ENCODE results near the gene MBOAT2.

MBOAT2 gene

GRCh38 chr2:8819948-8820347 lies 183.5 kb downstream of the MBOAT2 start:
- Histone ChIP-seq H3K36me3 (ENCODE audit: control insufficient read depth in 2 of 2, insufficient read depth in 2 of 2, low read length in 2 of 2) (peaks cover 25 to 30% of the 10 kb centered on the region in 2 donors), H3K27ac (ENCODE audit: low read depth in 2 of 2, low read length in 2 of 2) (no peak overlapping the region), H3K9ac (ENCODE audit: low read depth in 1 of 2, low read length in 2 of 2) (no peak overlapping the region), H3K9me3 (ENCODE audit: control insufficient read depth in 2 of 2, low read length in 2 of 2) (no peaks in the 10 kb centered on the region), H3K4me3 (ENCODE audit: low read length in 2 of 2) (no peak overlapping the region), H3K27me3 (ENCODE audit: control insufficient read depth in 2 of 2, insufficient read depth in 2 of 2, low read length in 2 of 2) (no peaks in the 10 kb centered on the region), H3K4me1 (ENCODE audit: control insufficient read depth in 2 of 2, insufficient read depth in 2 of 2, low read length in 2 of 2) (no peaks in the 10 kb centered on the region)

GRCh38 chr2:8819194-8819593 lies 184.3 kb downstream of the MBOAT2 start:
- Histone ChIP-seq H3K27ac (ENCODE audit: low read depth in 2 of 2, low read length in 2 of 2) (no peak overlapping the region), H3K9me3 (ENCODE audit: control insufficient read depth in 2 of 2, low read length in 2 of 2) (no peaks in the 10 kb centered on the region), H3K9ac (ENCODE audit: low read depth in 1 of 2, low read length in 2 of 2) (no peak overlapping the region), H3K36me3 (ENCODE audit: control insufficient read depth in 2 of 2, insufficient read depth in 2 of 2, low read length in 2 of 2) (peaks cover 21 to 29% of the 10 kb centered on the region in 2 donors), H3K27me3 (ENCODE audit: control insufficient read depth in 2 of 2, insufficient read depth in 2 of 2, low read length in 2 of 2) (no peaks in the 10 kb centered on the region), H3K4me1 (ENCODE audit: control insufficient read depth in 2 of 2, insufficient read depth in 2 of 2, low read length in 2 of 2) (no peaks in the 10 kb centered on the region), H3K4me3 (ENCODE audit: low read length in 2 of 2) (no peak overlapping the region)

- H3K4me3 ChIP-seq (ENCODE audit: low read length in 2 of 2), result no peak overlapping the region
- H3K9ac ChIP-seq (ENCODE audit: low read depth in 1 of 2, low read length in 2 of 2), result no peak overlapping the region
- no peaks in the 10 kb centered on the region for H3K27me3 ChIP-seq (ENCODE audit: control insufficient read depth in 2 of 2, insufficient read depth in 2 of 2, low read length in 2 of 2)
- H3K36me3 ChIP-seq (ENCODE audit: control insufficient read depth in 2 of 2, insufficient read depth in 2 of 2, low read length in 2 of 2), result peaks cover 19 to 27% of the 10 kb centered on the region in 2 donors
- H3K4me1 ChIP-seq (ENCODE audit: control insufficient read depth in 2 of 2, insufficient read depth in 2 of 2, low read length in 2 of 2), result no peaks in the 10 kb centered on the region
- no peak overlapping the region for H3K27ac ChIP-seq (ENCODE audit: low read depth in 2 of 2, low read length in 2 of 2)
- no peaks in the 10 kb centered on the region for H3K9me3 ChIP-seq (ENCODE audit: control insufficient read depth in 2 of 2, low read length in 2 of 2)
Observed at GRCh38 chr2:8817221-8817620, 186.3 kb downstream of the MBOAT2 start.

- Histone ChIP-seq H3K4me1 (ENCODE audit: control insufficient read depth in 2 of 2, insufficient read depth in 2 of 2, low read length in 2 of 2) (no peaks in the 10 kb centered on the region), H3K27ac (ENCODE audit: low read depth in 2 of 2, low read length in 2 of 2) (no peak overlapping the region), H3K36me3 (ENCODE audit: control insufficient read depth in 2 of 2, insufficient read depth in 2 of 2, low read length in 2 of 2) (peaks cover 48 to 52% of the 10 kb centered on the region in 2 donors), H3K9me3 (ENCODE audit: control insufficient read depth in 2 of 2, low read length in 2 of 2) (no peaks in the 10 kb centered on the region), H3K27me3 (ENCODE audit: control insufficient read depth in 2 of 2, insufficient read depth in 2 of 2, low read length in 2 of 2) (no peaks in the 10 kb centered on the region), H3K9ac (ENCODE audit: low read depth in 1 of 2, low read length in 2 of 2) (no peak overlapping the region), H3K4me3 (ENCODE audit: low read length in 2 of 2) (no peak overlapping the region)
Observed at GRCh38 chr2:8806885-8807704, 196.4 kb downstream of the MBOAT2 start.

- no peak overlapping the region for H3K9ac ChIP-seq (ENCODE audit: low read depth in 1 of 2, low read length in 2 of 2)
- no peaks in the 10 kb centered on the region for H3K9me3 ChIP-seq (ENCODE audit: control insufficient read depth in 2 of 2, low read length in 2 of 2)
- H3K36me3 ChIP-seq (ENCODE audit: control insufficient read depth in 2 of 2, insufficient read depth in 2 of 2, low read length in 2 of 2), result peaks cover 48 to 55% of the 10 kb centered on the region in 2 donors
- no peak overlapping the region for H3K27ac ChIP-seq (ENCODE audit: low read depth in 2 of 2, low read length in 2 of 2)
- no peaks in the 10 kb centered on the region for H3K27me3 ChIP-seq (ENCODE audit: control insufficient read depth in 2 of 2, insufficient read depth in 2 of 2, low read length in 2 of 2)
- H3K4me3 ChIP-seq (ENCODE audit: low read length in 2 of 2), result no peak overlapping the region
- H3K4me1 ChIP-seq (ENCODE audit: control insufficient read depth in 2 of 2, insufficient read depth in 2 of 2, low read length in 2 of 2), result no peaks in the 10 kb centered on the region
Observed at GRCh38 chr2:8805278-8806210, 197.9 kb downstream of the MBOAT2 start.

DNA sequence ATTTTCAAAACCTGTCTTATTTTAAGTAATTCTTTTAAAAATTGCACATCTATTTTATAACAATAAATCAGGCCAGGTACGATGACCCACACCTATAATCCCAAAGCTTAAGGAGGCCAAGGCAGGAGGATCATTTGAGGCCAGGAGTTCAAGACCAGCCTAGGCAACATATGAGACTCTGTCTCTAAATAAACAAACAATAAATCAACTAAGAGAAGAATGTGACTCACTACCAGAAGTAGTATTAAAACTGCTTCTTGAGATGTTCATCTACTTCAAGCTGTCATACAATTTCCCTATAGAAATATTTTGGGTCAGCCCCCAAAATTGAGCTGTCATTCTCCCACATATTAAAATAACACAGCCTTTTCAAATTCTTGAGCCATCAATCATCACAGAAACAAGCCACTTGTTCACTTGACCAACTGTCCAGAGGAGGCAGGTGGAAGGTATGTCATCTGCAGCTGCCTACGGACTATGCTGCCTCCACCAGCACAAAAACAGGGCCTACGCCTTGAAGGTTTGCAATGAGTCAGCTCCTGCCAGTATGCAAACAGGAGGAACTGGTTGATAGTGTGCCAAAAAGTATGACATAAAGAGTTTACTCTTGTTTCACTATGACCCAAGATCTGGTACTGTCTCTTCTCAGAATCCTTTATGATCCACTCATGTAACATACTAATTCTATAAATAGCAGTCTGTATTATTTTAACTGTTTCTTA lies 199.7 kb downstream of the MBOAT2 start:
- Histone ChIP-seq H3K27me3 (ENCODE audit: control insufficient read depth in 2 of 2, insufficient read depth in 2 of 2, low read length in 2 of 2) (no peaks in the 10 kb centered on the region), H3K36me3 (ENCODE audit: control insufficient read depth in 2 of 2, insufficient read depth in 2 of 2, low read length in 2 of 2) (peaks cover 46 to 51% of the 10 kb centered on the region in 2 donors), H3K27ac (ENCODE audit: low read depth in 2 of 2, low read length in 2 of 2) (peak overlapping the region in 1 of 2 donors; percentile 59), H3K9me3 (ENCODE audit: control insufficient read depth in 2 of 2, low read length in 2 of 2) (no peaks in the 10 kb centered on the region), H3K9ac (ENCODE audit: low read depth in 1 of 2, low read length in 2 of 2) (no peak overlapping the region), H3K4me3 (ENCODE audit: low read length in 2 of 2) (no peak overlapping the region), H3K4me1 (ENCODE audit: control insufficient read depth in 2 of 2, insufficient read depth in 2 of 2, low read length in 2 of 2) (no peaks in the 10 kb centered on the region)

DNA sequence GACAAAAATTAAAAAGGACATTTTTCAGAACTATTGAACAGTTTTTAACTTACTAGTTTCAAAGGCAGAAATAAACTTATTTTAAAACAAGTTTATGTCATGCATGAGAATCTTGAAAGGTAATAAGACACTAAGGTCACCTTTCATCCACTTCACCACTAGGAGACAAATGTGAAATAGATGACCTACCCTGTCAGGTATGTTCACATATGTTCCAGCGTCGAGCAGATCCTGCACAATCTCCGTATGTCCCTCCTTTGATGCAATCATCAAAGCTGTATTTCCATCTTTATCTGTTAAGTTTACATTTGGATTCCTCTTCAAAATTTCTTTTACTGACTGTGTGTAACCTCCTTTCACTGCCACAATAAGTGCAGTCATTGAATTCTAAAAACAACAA lies 200.7 kb downstream of the MBOAT2 start:
- Histone ChIP-seq H3K27me3 (ENCODE audit: control insufficient read depth in 2 of 2, insufficient read depth in 2 of 2, low read length in 2 of 2) (no peaks in the 10 kb centered on the region), H3K9ac (ENCODE audit: low read depth in 1 of 2, low read length in 2 of 2) (no peak overlapping the region), H3K27ac (ENCODE audit: low read depth in 2 of 2, low read length in 2 of 2) (no peak overlapping the region), H3K9me3 (ENCODE audit: control insufficient read depth in 2 of 2, low read length in 2 of 2) (no peaks in the 10 kb centered on the region), H3K4me3 (ENCODE audit: low read length in 2 of 2) (no peak overlapping the region), H3K36me3 (ENCODE audit: control insufficient read depth in 2 of 2, insufficient read depth in 2 of 2, low read length in 2 of 2) (peaks cover 51 to 54% of the 10 kb centered on the region in 2 donors), H3K4me1 (ENCODE audit: control insufficient read depth in 2 of 2, insufficient read depth in 2 of 2, low read length in 2 of 2) (no peaks in the 10 kb centered on the region)
